Activated CD4-positive, alpha-beta T cell treated with anti-CD3 and anti-CD28 coated beads for 4 hours (primary cell): Measurements from ENCODE around the gene TASOR2.
A peak's percentile ranks its signal among the peaks of the same experiment; 100 is the strongest.

Experiments
- DNase-seq, 2 donors: peaks; one replicate each; pipeline ENCODE4 v3.0.0-alpha.2; 2020

The TASOR2 gene

GRCh38 chr10:5658871-5659618 lies 25.6 kb upstream of the TASOR2 start:
- no peak for DNase-seq

- DNase-seq: no peak
These were observed 24.7 kb upstream of the TASOR2 start for GRCh38 chr10:5659702-5660528.

- no peak for DNase-seq
These were observed 23.6 kb upstream of the TASOR2 start for GRCh38 chr10:5661043-5661442.

- DNase-seq: no peak
These were observed 21.7 kb upstream of the TASOR2 start for GRCh38 chr10:5662708-5663579.

GRCh38 chr10:5663692-5664427 lies 20.8 kb upstream of the TASOR2 start:
- DNase-seq: no peak

GRCh38 chr10:5665373-5666007 lies 19.1 kb upstream of the TASOR2 start:
- DNase-seq: no peak

GRCh38 chr10:5666008-5666840 lies 18.4 kb upstream of the TASOR2 start, which contains the start of gene ASB13:
TSS of gene ASB13 (minus strand) at chr10:5666595. CDS start at chr10:5666551, 44 bp downstream.
- peak in 1 of 2 donors; percentile 15 for DNase-seq

- no peak for DNase-seq
These were observed 17.6 kb upstream of the TASOR2 start for GRCh38 chr10:5666841-5667630.

- DNase-seq: no peak
These were observed 16.2 kb upstream of the TASOR2 start for GRCh38 chr10:5668429-5668828.

- DNase-seq: no peak
These were observed 15.0 kb upstream of the TASOR2 start for GRCh38 chr10:5669604-5670003.

- DNase-seq: no peak
These were observed 13.8 kb upstream of the TASOR2 start for GRCh38 chr10:5670662-5671375.

- DNase-seq: no peak
These were observed 6.1 kb upstream of the TASOR2 start for GRCh38 chr10:5678397-5679036.

GRCh38 chr10:5679037-5679435 lies 5.6 kb upstream of the TASOR2 start:
- no peak for DNase-seq

GRCh38 chr10:5679606-5680005 lies 5.0 kb upstream of the TASOR2 start:
- DNase-seq: no peak

- DNase-seq: no peak
These were observed 2.7 kb upstream of the TASOR2 start for GRCh38 chr10:5681930-5682329.

GRCh38 chr10:5683065-5683464 lies 1.6 kb upstream of the TASOR2 start:
- no peak for DNase-seq

GRCh38 chr10:5684971-5685763 lies 529 bp downstream of the TASOR2 start:
- DNase-seq: peak; percentile 57 to 68

- DNase-seq: no peak
These were observed 1.2 kb downstream of the TASOR2 start for GRCh38 chr10:5685764-5686240.
